DMS114 treated with DMSO at 0.1 percent for 48 hours (cell line): Measurements from ENCODE around the gene TCF7.

Source experiments
- DNase-seq: peaks from one replicate; lab custom pipeline; 2025; ENCODE audit not compliant: unreplicated experiment; lab: John Stamatoyannopoulos, UW

TCF7 gene

DNA sequence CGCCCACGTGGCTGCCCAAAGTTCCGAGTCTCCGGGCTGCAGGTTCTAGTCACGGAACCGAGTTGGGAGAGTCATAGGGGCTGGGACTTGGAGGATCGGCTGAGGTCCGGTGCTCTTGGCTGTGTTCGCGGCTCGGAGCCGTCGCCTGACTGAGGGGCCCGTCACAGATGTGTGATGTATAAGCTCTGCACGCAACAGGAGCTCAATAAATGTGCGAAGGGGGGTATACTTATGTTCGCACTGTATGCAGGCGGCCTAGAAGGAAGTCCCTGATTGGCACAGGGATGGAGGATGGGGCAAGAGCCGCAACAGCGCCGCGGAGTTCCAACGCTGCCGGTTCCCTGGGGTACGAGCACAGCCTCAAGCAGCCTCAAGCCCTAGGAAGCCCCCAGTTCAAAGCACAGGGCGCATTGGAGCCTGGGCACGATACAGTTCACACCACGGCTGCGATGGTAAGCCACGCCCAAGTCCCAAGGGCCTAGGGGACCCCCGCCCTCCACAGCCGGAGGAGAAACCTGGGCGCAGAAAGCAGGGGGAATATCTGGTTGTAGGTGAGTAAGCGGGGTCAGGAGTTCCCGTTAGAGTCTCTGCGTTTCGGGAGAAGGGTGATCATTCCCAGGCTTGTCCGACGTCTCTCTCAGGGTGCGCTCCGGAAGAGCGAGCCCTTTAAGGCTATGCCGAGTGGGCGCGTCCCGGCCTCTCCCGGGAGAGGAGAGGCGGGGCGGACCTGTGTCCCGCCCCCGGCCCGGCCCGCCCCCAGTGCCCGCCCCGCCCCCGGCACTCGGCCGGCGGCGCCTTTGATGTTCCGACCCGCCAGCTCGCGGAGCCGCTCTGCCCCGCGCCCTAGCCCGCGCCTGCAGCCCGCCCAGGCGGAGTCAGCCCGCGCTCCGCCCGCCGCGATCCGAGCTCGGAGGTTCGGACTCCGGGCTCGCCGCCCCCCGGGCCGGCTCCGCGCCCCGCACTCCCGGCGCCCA, at the start of gene TCF7:
Gene TCF7 (plus strand): TSS at position 780 of the 974 bp plus-strand sequence. CDS start 226 bp downstream, outside the sequence.
- peak; percentile 62 for DNase-seq

DNA sequence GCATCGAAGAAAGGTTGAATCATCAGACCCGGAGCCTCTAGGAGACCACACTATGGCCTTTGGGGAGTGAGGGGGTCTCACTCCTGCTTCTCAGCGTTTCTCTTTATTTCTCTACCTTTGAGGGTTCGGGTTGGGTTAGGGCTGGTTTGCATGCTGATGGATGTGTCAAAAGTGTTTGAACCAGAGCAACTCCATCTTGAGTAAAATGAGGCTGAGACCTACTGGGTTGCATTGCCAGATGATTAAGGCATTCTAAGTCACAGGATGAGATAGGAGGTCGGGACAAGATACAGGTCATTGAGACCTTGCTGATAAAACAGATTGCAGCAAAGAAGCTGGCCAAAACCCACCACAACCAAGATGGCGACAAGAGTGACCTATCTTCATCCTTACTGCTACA, 44.9 kb upstream of the TCF7 start:
- no peak for DNase-seq

DNA sequence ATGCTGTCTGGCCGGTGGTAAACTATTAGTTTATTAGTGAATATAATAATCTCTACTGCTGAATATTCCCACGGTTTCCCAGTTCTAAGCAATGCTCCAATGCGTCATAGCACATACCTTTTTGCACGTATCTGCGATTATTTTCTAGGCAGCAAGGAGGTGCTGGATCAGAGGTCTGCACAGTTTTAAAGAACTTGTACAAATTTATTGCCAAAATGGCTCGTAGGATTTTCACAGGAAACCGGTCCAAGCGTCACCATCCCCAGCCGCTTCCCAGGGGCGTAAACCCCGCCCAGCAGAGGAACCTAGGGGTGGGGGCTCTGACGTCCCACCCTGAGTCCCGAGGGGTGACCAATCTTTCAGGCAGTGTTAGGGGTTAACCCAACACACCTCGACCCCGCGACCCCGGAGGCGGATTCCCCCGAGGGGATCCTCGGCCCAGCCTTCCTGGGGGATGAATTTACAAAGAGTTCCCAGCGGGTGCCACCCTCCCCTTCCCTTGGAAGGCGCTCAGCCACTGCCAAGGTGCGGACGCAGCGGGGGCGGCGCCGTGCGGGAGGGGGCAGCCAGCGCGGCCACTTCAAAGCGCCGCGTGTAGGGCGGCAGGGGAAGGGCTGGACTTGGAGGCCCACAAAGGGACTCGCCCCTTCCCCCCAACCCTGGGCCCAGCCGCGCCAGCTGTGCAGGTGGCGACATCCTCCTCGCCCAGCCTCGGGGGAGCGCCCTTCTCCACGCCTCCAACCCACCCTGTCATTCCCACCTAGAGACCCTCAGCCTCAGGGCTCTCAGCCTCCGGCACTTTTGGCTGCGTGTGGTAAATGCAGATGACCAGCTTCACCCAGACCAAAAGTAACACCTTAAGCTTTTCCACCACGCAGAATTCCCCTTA, 43.5 kb upstream of the TCF7 start:
- DNase-seq: no peak

DNA sequence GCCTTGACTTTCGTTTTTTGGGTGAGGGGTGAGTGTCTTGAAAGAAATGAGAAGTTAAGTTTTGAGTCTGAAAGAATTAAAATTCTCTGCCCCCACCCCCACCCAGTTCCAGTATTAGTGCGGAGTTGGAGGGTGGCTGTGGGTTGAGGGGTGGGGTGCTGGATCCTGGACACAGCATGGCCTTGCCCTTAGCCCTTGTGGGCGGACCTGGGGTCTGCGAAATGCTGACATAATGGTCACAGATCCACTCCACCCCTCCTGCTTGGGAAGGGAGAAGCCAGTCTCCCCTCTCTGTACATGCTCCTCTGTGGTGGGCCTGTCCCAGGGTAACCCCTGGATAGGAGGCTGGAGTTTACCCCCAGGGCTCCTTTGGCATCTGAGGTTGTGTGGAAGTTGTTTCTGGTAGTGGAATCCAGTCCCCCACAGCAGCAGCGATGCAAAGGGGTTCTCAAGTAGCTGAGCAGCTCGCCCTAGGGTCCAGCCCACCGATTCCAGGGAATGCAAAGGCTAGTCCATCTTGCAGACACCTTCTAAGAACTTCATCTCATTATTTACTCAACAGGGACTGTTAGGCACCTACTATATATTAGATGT, 42.8 kb upstream of the TCF7 start:
- no peak for DNase-seq

DNA sequence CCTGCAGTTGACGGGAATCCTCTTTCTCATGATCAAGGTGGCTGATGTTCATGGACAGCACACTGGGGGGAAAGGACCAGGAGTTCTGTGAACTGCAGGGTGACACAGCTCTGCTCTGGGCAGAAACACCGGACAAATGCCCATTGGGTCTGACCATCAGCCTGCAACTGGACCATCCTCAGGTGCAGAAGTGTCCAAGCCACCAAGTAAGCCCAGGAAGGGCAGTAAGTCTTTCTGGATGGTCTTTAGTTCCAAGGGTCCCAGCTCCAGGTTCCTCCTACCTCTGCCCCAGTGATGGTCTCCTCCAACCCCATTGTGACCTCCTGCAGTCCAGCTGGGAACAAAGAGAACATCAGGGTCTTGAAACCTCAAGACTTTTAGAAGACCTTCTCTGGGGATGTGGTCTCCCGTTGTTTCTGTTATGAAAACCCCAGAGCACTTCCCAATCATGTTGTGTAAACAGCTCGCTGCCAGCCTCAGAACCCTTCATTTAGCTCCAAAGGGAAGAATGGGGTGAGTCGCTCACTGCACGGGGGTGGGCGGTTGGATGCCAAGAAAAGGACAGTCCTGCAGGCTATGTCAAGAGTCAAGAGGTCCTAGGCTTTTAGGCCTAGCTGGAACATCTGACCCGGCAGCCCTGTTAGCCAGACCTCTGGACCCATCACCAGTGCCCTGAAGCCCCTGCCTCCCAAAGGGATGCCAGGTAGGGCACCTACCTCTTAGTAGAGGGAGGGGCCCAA, 41.8 kb upstream of the TCF7 start:
- no peak for DNase-seq

DNA sequence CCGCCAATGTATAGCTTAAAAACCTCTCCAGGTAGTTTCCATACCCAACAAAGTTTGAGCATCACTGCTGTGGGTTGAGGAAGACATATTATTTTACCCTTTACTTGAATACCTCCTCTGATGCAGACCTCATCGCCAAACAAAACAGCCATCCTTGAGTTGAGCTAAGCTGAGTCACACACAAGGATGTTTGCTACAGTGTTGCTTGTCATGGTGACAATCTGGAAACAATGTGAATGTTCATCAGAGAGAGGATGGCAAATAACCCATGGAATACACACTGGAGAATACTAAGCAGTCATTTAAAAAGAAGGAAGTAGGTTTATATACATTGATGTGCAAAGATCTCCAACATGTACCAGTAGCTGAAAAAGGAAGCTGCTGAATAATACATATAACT, 41.1 kb upstream of the TCF7 start:
- DNase-seq: no peak

DNA sequence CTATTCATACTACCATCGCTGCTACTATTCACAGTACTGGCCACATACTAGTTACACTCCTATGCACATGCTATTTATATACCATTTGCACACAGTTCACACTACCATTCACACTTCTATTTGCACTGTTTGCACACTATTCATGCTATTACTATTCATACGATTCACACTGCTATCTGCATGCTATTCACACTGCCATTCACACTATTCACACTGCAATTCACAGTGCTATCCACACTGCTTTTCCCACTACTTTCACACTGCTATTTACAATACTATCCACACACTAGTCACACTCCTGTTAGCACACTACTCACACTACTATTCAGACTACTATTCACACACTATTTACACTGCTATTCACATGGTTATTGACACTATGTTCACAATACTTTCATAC, 39.4 kb upstream of the TCF7 start:
- DNase-seq: no peak

DNA sequence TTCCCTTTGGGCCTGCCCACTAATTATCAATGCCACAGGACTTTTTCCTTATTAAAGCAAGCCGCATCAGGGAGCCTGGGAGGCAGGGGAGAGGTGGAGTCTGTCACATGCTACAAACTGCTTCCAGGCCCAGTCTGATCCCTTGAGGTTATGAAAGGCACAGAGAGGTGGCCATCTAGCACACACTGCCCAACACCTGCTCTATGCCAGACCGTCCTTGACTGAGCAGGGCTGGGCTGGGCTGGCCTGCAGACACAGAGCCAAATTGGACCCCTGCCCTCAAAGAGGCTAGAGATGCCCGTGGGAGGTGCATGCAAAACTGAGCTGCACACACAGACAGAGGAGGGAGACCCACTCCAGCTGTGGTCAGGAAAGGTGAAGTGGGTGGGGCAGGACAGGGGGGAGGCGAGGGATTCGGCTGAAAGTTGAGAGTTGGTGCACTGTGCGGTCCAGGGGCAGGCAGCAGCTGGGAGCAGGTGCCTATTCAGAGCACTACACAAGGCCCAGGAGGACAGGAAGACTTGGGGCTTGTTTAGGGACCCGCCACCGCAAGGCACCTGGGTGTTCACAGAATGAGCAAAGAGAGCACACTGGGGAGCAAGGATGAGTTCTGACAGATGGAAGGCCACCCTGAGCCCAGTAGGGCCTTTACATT, 36.4 kb upstream of the TCF7 start:
- DNase-seq: no peak

DNA sequence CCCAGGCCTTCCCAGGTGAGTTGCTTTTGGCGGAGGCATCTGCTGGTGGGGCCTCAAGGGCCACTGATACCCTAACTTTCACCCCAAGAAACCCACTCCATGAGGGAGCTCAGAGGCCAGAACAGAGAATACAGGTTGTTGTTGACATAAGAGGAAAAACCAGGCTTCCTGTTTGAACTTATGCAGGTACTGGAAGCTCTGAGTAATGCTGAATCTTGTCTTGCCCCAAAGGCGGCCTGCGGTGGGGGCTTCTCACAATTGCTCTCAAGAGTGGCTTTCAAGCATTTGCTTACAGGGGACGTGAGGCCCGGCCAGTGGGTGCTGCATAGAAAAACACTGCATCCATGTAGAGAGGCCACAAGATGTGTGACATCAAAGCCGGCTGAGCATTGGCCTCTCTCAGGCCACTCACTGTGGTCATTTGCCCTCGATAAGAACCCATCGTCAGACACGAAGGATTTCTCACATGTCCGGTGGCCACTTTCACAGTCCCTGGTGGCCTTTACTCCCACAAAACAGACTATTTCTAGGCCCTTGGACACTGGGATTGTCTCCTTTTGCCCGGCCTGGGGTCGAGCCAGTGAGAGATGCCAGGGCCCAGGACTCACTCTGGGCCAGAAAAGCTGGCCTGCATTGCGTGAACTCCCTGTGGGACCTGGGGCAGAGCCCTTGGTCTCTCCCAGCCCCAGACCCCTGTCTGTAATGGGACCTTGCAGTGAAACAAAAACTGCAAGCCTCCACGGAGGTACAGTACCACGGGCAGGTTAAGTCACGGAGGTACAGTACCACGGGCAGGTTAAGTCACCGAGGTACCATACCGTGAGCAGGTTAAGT, 34.5 kb upstream of the TCF7 start:
- no peak for DNase-seq

DNA sequence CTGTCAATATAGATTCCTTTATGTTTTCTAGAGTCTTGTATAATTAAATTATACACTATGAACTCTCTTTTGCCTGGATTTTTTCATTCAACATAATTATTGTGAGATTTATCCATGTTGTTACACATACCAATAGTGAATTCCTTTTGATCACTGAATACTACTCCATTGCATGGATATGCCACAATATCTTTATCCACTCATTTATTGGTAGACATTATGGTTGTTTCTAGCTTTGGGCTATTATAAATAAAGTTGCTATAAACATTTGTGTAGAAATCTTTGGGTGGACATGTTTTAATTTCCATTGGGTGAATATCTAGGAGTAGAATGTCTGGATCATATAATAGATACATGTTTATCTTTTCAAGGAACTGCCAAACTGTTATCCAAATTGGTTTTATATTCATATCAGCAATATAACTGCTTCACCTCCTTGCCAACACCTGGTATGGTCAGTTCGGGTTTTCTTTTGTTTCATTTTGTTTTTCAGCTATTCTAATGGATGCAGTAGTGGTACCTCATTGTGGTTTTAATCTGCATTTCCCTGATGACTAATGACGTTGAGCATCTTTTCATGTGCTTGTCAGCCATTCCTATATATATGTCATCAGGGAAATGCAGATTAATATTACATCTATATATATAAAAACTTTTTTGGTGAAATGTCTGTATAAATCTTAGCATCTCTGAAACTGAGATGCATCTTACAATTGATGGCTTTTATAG, 32.1 kb upstream of the TCF7 start:
- DNase-seq: no peak

DNA sequence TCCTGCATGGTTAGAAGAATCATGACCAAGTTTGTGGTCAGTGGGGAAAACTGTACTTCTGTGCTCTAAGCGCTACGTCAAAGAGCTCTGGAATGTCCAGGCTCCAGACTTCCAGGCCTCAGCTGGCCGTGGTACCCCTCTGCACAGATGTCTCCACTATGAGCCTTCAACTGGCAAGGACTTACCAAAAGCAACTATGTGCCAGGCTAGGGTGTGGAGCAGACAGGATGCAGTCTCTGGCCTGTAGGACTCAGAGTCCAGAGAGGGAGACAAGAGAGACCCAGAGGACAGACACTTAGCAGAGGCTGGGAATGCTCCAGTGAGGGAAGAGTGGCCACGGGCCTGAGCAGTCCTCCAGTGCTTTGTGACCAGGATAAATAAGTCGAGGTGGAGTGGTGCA, 31.0 kb upstream of the TCF7 start:
- DNase-seq: no peak

DNA sequence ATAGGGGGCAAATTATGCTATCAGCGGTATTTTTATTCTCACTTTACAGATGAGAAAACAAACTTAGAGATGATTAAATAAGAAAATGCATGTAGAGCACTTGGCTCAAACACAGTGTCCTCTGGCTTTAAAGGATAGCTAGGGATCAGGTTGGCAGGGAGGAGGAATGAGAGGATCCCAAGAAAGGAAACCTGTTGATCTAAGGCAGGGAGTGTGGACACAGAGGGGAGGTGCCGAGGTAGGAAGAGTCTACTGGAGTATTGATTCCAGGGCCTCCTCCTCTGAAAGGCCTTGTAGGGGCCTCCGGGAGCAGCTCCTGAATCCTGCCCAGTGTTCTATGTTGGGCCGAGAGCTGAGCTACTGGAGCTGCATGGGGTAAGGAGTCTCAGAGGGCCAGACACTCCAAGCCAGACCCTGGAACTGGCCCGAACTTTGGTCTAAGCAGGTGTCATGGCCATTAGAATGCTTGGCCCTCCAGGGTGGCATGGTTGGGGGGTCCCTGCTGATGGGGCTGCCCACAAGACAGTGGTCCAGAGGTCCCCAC, 30.4 kb upstream of the TCF7 start:
- DNase-seq: no peak

DNA sequence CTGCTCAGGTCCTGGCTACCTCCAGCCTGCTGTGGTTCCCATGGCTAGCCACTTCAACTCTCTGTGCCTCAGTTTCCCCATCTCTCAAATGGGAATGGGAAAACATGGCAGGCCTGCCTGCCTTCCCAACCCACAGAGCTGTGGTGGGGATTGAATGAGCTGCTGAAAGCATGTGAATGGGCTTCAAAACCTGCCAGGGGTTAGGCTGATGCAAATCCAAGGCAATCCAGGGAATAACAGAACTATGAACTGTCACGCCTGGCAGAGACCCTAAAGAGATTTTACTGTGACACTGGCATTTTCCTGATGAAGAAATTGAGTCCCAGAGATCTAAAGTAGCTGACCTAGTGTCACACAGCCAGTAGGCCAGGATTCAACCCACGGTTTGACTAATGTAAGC, 29.9 kb upstream of the TCF7 start:
- DNase-seq: no peak

DNA sequence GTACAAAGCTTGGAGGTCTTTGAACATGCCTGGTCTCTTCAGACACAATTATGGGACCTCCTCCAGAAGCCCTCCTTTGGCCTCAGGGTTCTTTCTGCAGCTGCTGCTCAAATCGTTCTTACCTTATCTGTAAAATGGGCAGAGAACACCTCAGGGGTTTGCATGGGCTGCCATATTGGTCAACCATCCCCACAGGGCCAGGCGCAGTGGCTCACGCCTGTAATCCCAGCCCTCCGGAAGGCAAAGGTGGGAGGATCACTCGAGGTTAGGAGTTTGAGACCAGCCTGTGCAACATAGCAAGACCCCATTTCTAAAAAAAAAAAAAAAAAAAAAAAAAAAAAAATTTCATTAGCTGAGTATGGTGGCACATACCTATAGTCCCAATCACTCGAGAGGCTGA, 29.1 kb upstream of the TCF7 start:
- DNase-seq: no peak

DNA sequence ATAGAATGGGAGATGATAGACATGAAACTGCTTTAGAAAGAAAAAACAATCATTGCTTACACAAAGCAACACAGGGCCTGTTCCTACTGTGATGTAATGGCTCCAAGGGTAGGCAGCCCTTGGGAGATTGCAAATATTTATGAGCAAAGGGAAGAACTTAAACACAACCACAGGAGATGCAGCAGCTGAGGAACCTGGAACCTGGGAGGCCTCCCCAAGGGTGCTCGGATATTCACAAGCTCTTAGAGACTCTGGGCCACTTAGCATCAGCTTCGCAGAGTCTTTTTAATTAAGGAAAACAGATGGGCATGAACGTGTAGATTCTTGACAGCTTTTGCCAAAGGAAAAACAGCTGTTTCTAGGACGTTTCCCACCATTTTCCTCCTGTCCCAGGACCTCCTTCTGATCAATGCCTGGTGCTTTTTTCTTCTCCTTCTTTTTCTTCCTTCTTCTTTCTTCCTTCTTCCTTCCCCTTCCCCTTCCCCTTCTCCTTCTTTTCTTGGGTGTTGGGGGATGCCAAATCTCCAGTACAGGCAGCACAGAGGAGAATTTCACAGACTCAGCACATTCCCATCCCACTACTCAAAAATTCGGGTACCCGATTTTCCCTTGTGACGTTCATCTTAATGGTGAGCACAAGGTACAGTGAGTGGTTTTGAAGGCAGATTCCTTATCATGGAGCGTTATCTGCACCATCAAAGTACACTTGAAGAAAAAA, 28.1 kb upstream of the TCF7 start:
- DNase-seq: no peak

DNA sequence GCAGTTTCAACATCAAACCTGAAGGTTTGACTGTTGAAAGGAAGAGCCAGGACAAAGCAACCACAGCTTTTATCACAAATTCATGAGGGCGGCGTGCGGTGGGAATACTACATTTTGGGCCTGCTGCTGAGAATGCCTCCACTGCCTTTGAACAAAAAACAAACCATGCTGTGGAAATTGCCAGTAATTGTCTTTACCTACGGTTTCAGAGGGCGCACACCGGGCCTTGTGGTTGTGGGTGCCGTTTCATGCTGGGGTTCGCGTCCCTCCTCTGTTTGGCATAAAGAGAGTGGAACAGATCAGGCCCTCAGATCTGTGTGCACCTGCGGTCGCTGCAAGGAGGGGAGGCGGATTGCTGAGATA, 27.6 kb upstream of the TCF7 start:
- DNase-seq: no peak

DNA sequence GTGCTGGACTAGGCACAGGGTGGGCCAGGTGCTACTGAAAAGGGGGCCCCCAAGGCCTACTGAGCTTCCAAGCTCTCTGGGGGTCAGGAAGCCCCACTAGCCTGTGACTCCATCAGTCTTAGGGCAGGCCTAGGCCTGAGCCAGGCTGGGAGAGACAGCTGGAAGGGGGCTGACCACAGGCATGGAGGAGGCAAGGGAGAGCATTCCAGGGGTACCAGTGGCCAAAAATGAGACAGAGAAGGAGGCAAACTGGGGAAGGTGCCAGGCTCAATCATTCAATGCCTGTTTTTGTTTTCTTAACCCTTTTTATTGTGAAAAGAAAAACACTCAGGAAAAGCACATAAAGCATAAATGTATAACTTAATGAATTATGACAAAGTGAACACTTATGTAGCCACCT, 26.2 kb upstream of the TCF7 start:
- DNase-seq: no peak

DNA sequence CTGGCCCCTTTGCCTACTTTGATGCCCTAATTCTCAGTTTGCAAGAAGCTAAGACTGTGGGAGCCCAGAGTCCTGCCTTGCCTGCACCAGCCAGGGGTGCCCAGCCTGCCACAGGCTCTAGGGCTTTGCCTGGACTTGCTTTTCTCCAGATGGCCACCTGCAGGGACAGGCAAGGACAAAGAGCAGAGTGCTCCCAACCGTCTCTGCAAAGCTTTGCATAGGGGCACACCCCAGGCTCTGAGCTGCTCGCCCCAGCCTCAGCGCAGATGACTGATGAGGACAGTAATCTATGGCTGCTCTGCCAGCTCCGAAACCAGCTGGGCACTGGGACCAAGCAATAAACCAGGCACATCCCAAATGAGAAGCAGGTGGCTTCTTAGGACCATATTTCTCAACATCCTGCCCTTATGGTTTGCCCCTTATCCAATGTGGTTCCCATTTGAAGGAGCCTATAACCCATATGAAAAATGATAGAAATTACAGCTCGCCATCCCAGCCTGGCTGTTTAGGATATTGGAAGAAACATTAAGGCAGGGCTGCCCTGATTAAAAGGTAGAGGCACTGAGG, 25.4 kb upstream of the TCF7 start:
- DNase-seq: no peak
